Activated CD8-positive, alpha-beta T cell treated with anti-CD3 and anti-CD28 coated beads for 36 hours (primary cell): Measurements from ENCODE around the gene MYOM3. TPM values are rescaled to one million over a fixed set of nuclear protein-coding genes. Genes with fewer than 3 reads are reported as not detected.

ENCODE experiments used
- ATAC-seq: fragments of 200-7000 bp; cut with Tn5 transposase; one replicate; pipeline ENCODE4 v1.10.0; 2021; ENCODE audit warnings: mild to moderate bottlenecking, moderate library complexity
- CTCF ChIA-PET: fragments of 350-600 bp; sonication (Branson Sonifier 250); formaldehyde crosslinking; loops from one replicate; lab custom pipeline; 2021; ENCODE audit warnings: antibody characterized with exemption; lab: Charles Lee
- POLR2A ChIA-PET: fragments of 350-600 bp; sonication (Branson Sonifier 250); formaldehyde crosslinking; loops from one replicate; lab custom pipeline; 2021; ENCODE audit warnings: antibody characterized with exemption; lab: Charles Lee
- DNase-seq: peaks from one replicate; pipeline ENCODE4 v3.0.0-alpha.2; 2020
- H3K27ac Mint-ChIP-seq: one replicate; pipeline ENCODE4 v1.8.0; 2021; ENCODE audit warnings: mild to moderate bottlenecking, mixed read lengths
- H3K27me3 Mint-ChIP-seq: one replicate; pipeline ENCODE4 v1.8.0; 2021; ENCODE audit warnings: mixed read lengths
- H3K36me3 Mint-ChIP-seq: one replicate; pipeline ENCODE4 v1.8.0; 2021; ENCODE audit warnings: low read depth, mixed read lengths
- H3K4me1 Mint-ChIP-seq: one replicate; pipeline ENCODE4 v1.8.0; 2021; ENCODE audit warnings: low read depth, mixed read lengths
- H3K4me3 Mint-ChIP-seq: one replicate; pipeline ENCODE4 v1.8.0; 2021; ENCODE audit warnings: mild to moderate bottlenecking, moderate library complexity, mixed read lengths
- H3K9me3 Mint-ChIP-seq: one replicate; pipeline ENCODE4 v1.8.0; 2021; ENCODE audit warnings: mixed read lengths
- intact Hi-C: fragments of 100-400 bp; cut with micrococcal nuclease; formaldehyde crosslinking; loops from one replicate; pipeline ENCODE4 v1.10.0; 2022
- total RNA-seq, 2 experiments: library from RNA; stranded (reverse); gene quantifications; one replicate each; pipeline ENCODE4 v1.2.3, GENCODE V29; 2021
- TF ChIP-seq, protein P1 (sequence below): fragments of 200-600 bp; IDR thresholded peaks from one replicate; pipeline ENCODE4 v1.8.0; 2022; ENCODE audit warnings: antibody characterized with exemption, mild to moderate bottlenecking

MYOM3 gene
- total RNA-seq, 2 experiments from 2014 or later = not detected

- H3K27me3 Mint-ChIP-seq = peaks cover 35% of the 10 kb centered on the region
- no peak overlapping the region for H3K27ac Mint-ChIP-seq
- CTCF ChIA-PET = no interaction called here
- POLR2A ChIA-PET = interaction anchor here (0.6 kb wide), 1 partner anchor 166 kb away, joined by 3 read pairs; no protein-coding TSS in a partner anchor
- intact Hi-C loops = no loop called here
- H3K4me1 Mint-ChIP-seq = peaks cover 18% of the 10 kb centered on the region
- TF ChIP-seq, protein P1, sequence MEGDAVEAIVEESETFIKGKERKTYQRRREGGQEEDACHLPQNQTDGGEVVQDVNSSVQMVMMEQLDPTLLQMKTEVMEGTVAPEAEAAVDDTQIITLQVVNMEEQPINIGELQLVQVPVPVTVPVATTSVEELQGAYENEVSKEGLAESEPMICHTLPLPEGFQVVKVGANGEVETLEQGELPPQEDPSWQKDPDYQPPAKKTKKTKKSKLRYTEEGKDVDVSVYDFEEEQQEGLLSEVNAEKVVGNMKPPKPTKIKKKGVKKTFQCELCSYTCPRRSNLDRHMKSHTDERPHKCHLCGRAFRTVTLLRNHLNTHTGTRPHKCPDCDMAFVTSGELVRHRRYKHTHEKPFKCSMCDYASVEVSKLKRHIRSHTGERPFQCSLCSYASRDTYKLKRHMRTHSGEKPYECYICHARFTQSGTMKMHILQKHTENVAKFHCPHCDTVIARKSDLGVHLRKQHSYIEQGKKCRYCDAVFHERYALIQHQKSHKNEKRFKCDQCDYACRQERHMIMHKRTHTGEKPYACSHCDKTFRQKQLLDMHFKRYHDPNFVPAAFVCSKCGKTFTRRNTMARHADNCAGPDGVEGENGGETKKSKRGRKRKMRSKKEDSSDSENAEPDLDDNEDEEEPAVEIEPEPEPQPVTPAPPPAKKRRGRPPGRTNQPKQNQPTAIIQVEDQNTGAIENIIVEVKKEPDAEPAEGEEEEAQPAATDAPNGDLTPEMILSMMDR = no peak
- H3K36me3 Mint-ChIP-seq = no peaks in the 10 kb centered on the region
- no peak for ATAC-seq
- no peaks in the 10 kb centered on the region for H3K9me3 Mint-ChIP-seq
- H3K4me3 Mint-ChIP-seq = no peak overlapping the region
- no peak for DNase-seq
These were observed 35.3 kb upstream of the MYOM3 start for GRCh38 chr1:24147194-24147593.

DNA sequence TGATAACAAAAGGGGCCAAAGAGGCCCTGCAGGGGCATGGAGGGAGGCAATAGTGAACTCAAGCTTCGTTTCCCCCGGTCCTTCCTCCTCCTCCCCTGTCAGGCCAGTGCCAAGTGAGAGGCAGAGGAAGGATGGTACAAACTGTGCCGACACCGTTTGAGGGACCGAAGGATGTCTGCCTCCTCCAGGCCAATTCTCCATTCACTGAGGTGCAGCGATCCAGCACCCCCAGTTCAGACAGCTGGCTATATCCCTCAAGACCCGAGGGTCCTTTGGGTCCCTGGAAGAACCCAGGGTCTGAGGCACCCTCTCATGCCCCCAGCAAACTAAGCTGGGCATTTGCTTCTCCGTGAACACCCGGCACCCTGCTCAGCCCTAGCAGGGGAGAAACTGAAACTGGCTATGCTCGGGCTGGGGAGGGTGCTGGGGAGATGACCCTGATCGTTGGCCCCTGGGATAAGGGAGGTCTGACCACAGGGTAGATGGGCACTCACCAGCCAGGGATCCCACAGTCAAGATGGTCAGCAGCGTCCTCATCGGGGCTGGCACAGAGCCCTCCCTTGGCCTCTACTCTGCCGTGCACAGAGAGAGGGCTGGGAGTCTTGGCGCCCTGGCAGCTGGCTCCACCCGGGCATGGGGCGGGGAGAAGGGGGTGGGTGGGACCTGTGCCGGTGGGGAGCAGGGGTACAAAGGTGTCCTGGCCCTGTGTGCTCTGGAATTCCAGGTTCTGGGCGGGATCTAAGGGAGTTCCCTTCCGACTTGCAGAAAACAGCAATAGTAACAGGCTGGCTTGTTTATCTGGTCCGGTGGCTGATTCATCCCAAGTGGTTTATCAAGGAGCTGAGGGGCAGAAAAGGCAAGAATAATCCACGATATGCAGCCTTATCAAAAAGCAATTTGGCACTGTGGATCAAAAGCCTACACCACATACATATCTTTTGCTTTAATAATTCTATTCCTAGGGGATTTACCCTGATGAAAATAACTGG lies 30.9 kb upstream of the MYOM3 start, which contains the start of gene IL22RA1:
Gene IL22RA1, minus strand, starts transcription at position 595 of the 989 bp plus-strand sequence. Its CDS starts 58 bp downstream, at position 537.
- Mint-ChIP-seq H3K9me3 (no peaks in the 10 kb centered on the region), H3K27me3 (peaks cover 10% of the 10 kb centered on the region), H3K27ac (no peak within 1 kb of the TSS), H3K36me3 (no peaks in the 10 kb centered on the region), H3K4me1 (peaks cover 3% of the 10 kb centered on the region), H3K4me3 (no peak within 1 kb of the TSS)
- ChIA-PET POLR2A (no interaction called here), CTCF (interaction anchor here (1.0 to 5.7 kb wide), 3 partner anchors 7 to 9 kb away, joined by 3 to 27 read pairs (median 3); no protein-coding TSS in a partner anchor)
- TF ChIP-seq, protein P1 = no peak
- intact Hi-C loops = no loop called here
- ATAC-seq = no peak
- DNase-seq = no peak

DNA sequence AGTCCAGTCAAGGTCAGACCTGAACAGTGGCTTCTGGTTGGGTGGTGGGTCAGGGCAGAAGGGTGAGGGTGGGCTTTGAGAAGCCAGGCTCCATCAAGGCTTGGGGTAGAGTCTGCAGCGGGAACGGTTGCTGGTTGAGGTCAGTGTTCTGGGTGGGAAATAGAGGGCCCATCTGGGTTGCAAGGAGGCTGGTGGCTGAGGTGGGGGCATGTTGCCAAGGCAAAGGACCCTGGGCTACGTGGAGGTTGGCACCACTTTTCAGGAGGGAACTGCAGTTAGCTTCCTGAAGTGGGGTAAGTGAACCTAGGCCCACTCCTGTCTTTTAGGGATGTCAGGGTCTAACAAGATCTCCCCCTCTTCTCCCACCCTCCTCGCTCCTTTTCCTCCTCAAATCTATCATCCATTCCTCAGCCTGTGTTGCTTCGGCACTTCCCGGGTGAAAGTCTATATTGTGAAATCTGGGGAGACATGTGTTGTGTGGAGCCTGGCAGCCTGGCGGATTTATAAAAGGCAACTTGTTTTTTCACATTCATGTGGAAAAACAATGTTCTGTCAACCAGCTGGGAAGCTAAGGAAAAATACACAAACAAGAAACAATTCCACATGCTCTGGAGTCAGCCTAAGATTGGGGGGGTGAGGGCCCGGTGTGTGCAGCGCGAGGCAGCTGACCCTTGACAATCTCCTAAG lies 29.5 kb upstream of the MYOM3 start:
- TF ChIP-seq, protein P1 = no peak
- H3K27ac Mint-ChIP-seq = no peak overlapping the region
- no peaks in the 10 kb centered on the region for H3K9me3 Mint-ChIP-seq
- CTCF ChIA-PET = interaction anchor here (5.7 kb wide), 1 partner anchor 9 kb away, joined by 27 read pairs; no protein-coding TSS in a partner anchor
- ATAC-seq (no peak), DNase-seq (no peak)
- H3K4me3 Mint-ChIP-seq = no peak overlapping the region
- intact Hi-C loops = no loop called here
- peaks cover 3% of the 10 kb centered on the region for H3K4me1 Mint-ChIP-seq
- peaks cover 8% of the 10 kb centered on the region for H3K27me3 Mint-ChIP-seq
- no peaks in the 10 kb centered on the region for H3K36me3 Mint-ChIP-seq
- POLR2A ChIA-PET = no interaction called here

DNA sequence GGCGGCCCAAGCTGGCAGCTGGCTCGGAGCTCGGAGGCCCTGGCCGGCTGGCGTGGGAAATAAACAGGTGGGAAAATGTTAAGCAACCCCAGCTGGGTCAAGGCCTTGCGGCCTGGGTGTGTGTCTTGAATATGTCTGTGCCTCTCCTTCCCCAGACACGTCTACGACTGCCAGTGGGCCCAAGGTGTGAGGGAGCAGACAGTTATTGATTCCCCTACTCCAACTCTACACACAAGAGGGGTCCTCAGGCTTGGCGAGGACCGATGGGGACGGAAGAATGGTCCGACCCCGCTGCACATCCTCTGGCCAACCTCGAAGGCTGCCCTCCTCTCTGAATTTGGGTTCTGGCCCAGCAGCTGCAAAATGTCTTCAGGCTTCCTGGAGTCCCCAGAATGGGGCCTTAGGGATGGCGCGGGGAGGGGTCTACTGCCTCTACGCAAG lies 28.8 kb upstream of the MYOM3 start:
- CTCF ChIA-PET = interaction anchor here (5.7 kb wide), 1 partner anchor 9 kb away, joined by 27 read pairs; no protein-coding TSS in a partner anchor
- TF ChIP-seq, protein P1 = no peak
- H3K27me3 Mint-ChIP-seq = peaks cover 7% of the 10 kb centered on the region
- no peaks in the 10 kb centered on the region for H3K9me3 Mint-ChIP-seq
- H3K4me3 Mint-ChIP-seq = no peak overlapping the region
- intact Hi-C loops = no loop called here
- H3K36me3 Mint-ChIP-seq = no peaks in the 10 kb centered on the region
- POLR2A ChIA-PET = no interaction called here
- no peak for DNase-seq
- peaks cover 3% of the 10 kb centered on the region for H3K4me1 Mint-ChIP-seq
- no peak for ATAC-seq
- no peak overlapping the region for H3K27ac Mint-ChIP-seq
